ENCODE data around the gene LRGUK.

GRCh38 chr7:134278502-134279153, 151.5 kb downstream of the LRGUK start:
- TF ChIP-seq POLR2A (IDR thresholded peaks at IDR 0.05; ENCODE audit: low read length) (no peak), GATA1 (IDR thresholded peaks at IDR 0.05; ENCODE audit: low read depth, low read length) (no peak)
